Activated naive CD8-positive, alpha-beta T cell treated with anti-CD3 and anti-CD28 coated beads, Interleukin-2, amount 10 ng/mL, durations not matched to agents 7 days and 5 days (primary cell): ENCODE results near the gene TRIM51G. TPM values are rescaled to one million over a fixed set of nuclear protein-coding genes. Genes with fewer than 3 reads are reported as not detected.
"Not testable (repeated sequence)": the region's sequence is repeated elsewhere in the genome, so short reads cannot be mapped to it uniquely, and the experiment has no call there.

Experiments
- ATAC-seq: fragments of 150-1000 bp; cut with Tn5 transposase; one replicate; pipeline ENCODE4 v1.10.0; 2021; ENCODE audit warnings: low read depth, moderate library complexity
- POLR2A ChIA-PET: fragments of 350-600 bp; sonication (Branson Sonifier 250); formaldehyde crosslinking; loops from one replicate; lab custom pipeline; 2021; ENCODE audit warnings: antibody characterized with exemption; lab: Charles Lee
- DNase-seq: peaks from one replicate; pipeline ENCODE4 v3.0.0; 2021
- H3K27ac Mint-ChIP-seq: one replicate; pipeline ENCODE4 v1.8.0; 2022; ENCODE audit warnings: mild to moderate bottlenecking, mixed read lengths
- H3K27me3 Mint-ChIP-seq: one replicate; pipeline ENCODE4 v1.8.0; 2022; ENCODE audit warnings: mild to moderate bottlenecking, moderate library complexity, mixed read lengths
- H3K36me3 Mint-ChIP-seq: one replicate; pipeline ENCODE4 v1.8.0; 2021; ENCODE audit warnings: mild to moderate bottlenecking, mixed read lengths
- H3K4me1 Mint-ChIP-seq: one replicate; pipeline ENCODE4 v1.8.0; 2021; ENCODE audit warnings: mixed read lengths
- H3K4me3 Mint-ChIP-seq: one replicate; pipeline ENCODE4 v1.8.0; 2022; ENCODE audit warnings: mild to moderate bottlenecking, moderate library complexity, mixed read lengths
- H3K9me3 Mint-ChIP-seq: one replicate; pipeline ENCODE4 v1.8.0; 2021; ENCODE audit warnings: mixed read lengths
- total RNA-seq, 2 experiments: library from RNA; stranded (reverse); gene quantifications; one replicate each; pipeline ENCODE4 v1.2.3, GENCODE V29; 2021

TRIM51G gene
- not detected for total RNA-seq

- H3K9me3 Mint-ChIP-seq, POLR2A ChIA-PET, DNase-seq, H3K27ac Mint-ChIP-seq, ATAC-seq, H3K4me3 Mint-ChIP-seq, H3K27me3 Mint-ChIP-seq, H3K4me1 Mint-ChIP-seq, H3K36me3 Mint-ChIP-seq: not testable (repeated sequence)
These were observed at the start of gene TRIM51G for GRCh38 chr11:48983785-48984184. Gene TRIM51G, minus strand, starts transcription at chr11:48983885. Its CDS starts 2,190 bp downstream, at chr11:48981695.

- H3K27me3 Mint-ChIP-seq, H3K36me3 Mint-ChIP-seq, ATAC-seq, DNase-seq, POLR2A ChIA-PET, H3K4me3 Mint-ChIP-seq, H3K4me1 Mint-ChIP-seq, H3K9me3 Mint-ChIP-seq, H3K27ac Mint-ChIP-seq: not testable (repeated sequence)
These were observed 44.8 kb upstream of the TRIM51G start, which contains the start of gene TRIM49B for GRCh38 chr11:49028523-49028922. Gene TRIM49B, plus strand, starts transcription at chr11:49028823. Its CDS starts 2,777 bp downstream, at chr11:49031600.

GRCh38 chr11:48968592-48968991, 15.1 kb downstream of the TRIM51G start:
- H3K27me3 Mint-ChIP-seq, H3K9me3 Mint-ChIP-seq, H3K27ac Mint-ChIP-seq, H3K4me3 Mint-ChIP-seq, H3K36me3 Mint-ChIP-seq, ATAC-seq, DNase-seq, H3K4me1 Mint-ChIP-seq, POLR2A ChIA-PET: not testable (repeated sequence)

- ATAC-seq, H3K4me3 Mint-ChIP-seq, H3K36me3 Mint-ChIP-seq, H3K27ac Mint-ChIP-seq, H3K4me1 Mint-ChIP-seq, H3K27me3 Mint-ChIP-seq, POLR2A ChIA-PET, DNase-seq, H3K9me3 Mint-ChIP-seq: not testable (repeated sequence)
These were observed 28.2 kb downstream of the TRIM51G start for GRCh38 chr11:48955315-48956049.

- ATAC-seq, POLR2A ChIA-PET, H3K4me1 Mint-ChIP-seq, H3K27me3 Mint-ChIP-seq, DNase-seq, H3K4me3 Mint-ChIP-seq, H3K9me3 Mint-ChIP-seq, H3K27ac Mint-ChIP-seq, H3K36me3 Mint-ChIP-seq: not testable (repeated sequence)
These were observed 37.9 kb downstream of the TRIM51G start for GRCh38 chr11:48945796-48946195.

Other genes with a start within 250 kb of the TRIM51G start
- gene TRIM49B, start 44.9 kb upstream of the TRIM51G start, total RNA-seq: not detected
- not detected for gene TRIM64C, start 75.2 kb upstream of the TRIM51G start, total RNA-seq
- gene FOLH1, start 224.7 kb upstream of the TRIM51G start, total RNA-seq: not detected